ENCODE results near the gene C2orf81.
A peak's percentile ranks its signal among the peaks of the same experiment; 100 is the strongest.

C2orf81 gene

GRCh38 chr2:74385396-74385795, 36.0 kb downstream of the C2orf81 start:
- Histone ChIP-seq H3K4me1 (ENCODE audit: control insufficient read depth, insufficient read depth, low read length, poor library complexity, severe bottlenecking) (peaks cover 42% of the 10 kb centered on the region), H3K4me3 (ENCODE audit: extremely low read depth, insufficient read depth, low read length, poor library complexity, severe bottlenecking) (no peak overlapping the region), H3K36me3 (ENCODE audit: control insufficient read depth, insufficient read depth, low read length) (peaks cover 49% of the 10 kb centered on the region), H3K9me3 (ENCODE audit: control insufficient read depth, low read length) (no peaks in the 10 kb centered on the region), H3K27ac (ENCODE audit: low read depth, low read length, severe bottlenecking) (no peak overlapping the region)
- WGBS, 2 experiments (ENCODE audit: insufficient coverage in 2 of 2) = 88 to 96% methylated on average over 6 of the region's 8 CpGs

GRCh38 chr2:74384051-74384450, 37.4 kb downstream of the C2orf81 start:
- no peak overlapping the region for H3K27ac ChIP-seq (ENCODE audit: low read depth, low read length, severe bottlenecking)
- no peaks in the 10 kb centered on the region for H3K9me3 ChIP-seq (ENCODE audit: control insufficient read depth, low read length)
- H3K4me3 ChIP-seq (ENCODE audit: extremely low read depth, insufficient read depth, low read length, poor library complexity, severe bottlenecking) = no peak overlapping the region
- peaks cover 50% of the 10 kb centered on the region for H3K36me3 ChIP-seq (ENCODE audit: control insufficient read depth, insufficient read depth, low read length)
- peaks cover 41% of the 10 kb centered on the region for H3K4me1 ChIP-seq (ENCODE audit: control insufficient read depth, insufficient read depth, low read length, poor library complexity, severe bottlenecking)
- WGBS, 2 experiments (ENCODE audit: insufficient coverage in 2 of 2) = 93 to 97% methylated on average over 2 to 3 of the region's 3 CpGs

- Histone ChIP-seq H3K27ac (ENCODE audit: low read depth, low read length, severe bottlenecking) (no peak overlapping the region), H3K4me1 (ENCODE audit: control insufficient read depth, insufficient read depth, low read length, poor library complexity, severe bottlenecking) (peaks cover 41% of the 10 kb centered on the region), H3K36me3 (ENCODE audit: control insufficient read depth, insufficient read depth, low read length) (peaks cover 56% of the 10 kb centered on the region), H3K4me3 (ENCODE audit: extremely low read depth, insufficient read depth, low read length, poor library complexity, severe bottlenecking) (no peak overlapping the region), H3K9me3 (ENCODE audit: control insufficient read depth, low read length) (no peaks in the 10 kb centered on the region)
- 100% methylated on average over 1 of the region's 1 CpG for WGBS, 2 experiments (ENCODE audit: insufficient coverage in 2 of 2)
Measured at GRCh38 chr2:74383254-74383653, 38.2 kb downstream of the C2orf81 start.

GRCh38 chr2:74381751-74382150, 39.7 kb downstream of the C2orf81 start:
- peaks cover 68% of the 10 kb centered on the region for H3K36me3 ChIP-seq (ENCODE audit: control insufficient read depth, insufficient read depth, low read length)
- no peak overlapping the region for H3K4me3 ChIP-seq (ENCODE audit: extremely low read depth, insufficient read depth, low read length, poor library complexity, severe bottlenecking)
- WGBS, 2 experiments (ENCODE audit: insufficient coverage in 2 of 2) = no CpG with 5 or more reads among the region's 3 CpGs
- H3K27ac ChIP-seq (ENCODE audit: low read depth, low read length, severe bottlenecking) = no peak overlapping the region
- peaks cover 30% of the 10 kb centered on the region for H3K4me1 ChIP-seq (ENCODE audit: control insufficient read depth, insufficient read depth, low read length, poor library complexity, severe bottlenecking)
- H3K9me3 ChIP-seq (ENCODE audit: control insufficient read depth, low read length) = no peaks in the 10 kb centered on the region

GRCh38 chr2:74379851-74380789, 41.3 kb downstream of the C2orf81 start, which contains the start of gene DCTN1:
Gene DCTN1 (minus strand): TSS chr2:74380311. CDS start chr2:74380037, 274 bp downstream.
- Histone ChIP-seq H3K27ac (ENCODE audit: low read depth, low read length, severe bottlenecking) (peak within 1 kb of the TSS; percentile 75), H3K36me3 (ENCODE audit: control insufficient read depth, insufficient read depth, low read length) (peaks cover 73% of the 10 kb centered on the region), H3K9me3 (ENCODE audit: control insufficient read depth, low read length) (no peaks in the 10 kb centered on the region), H3K4me1 (ENCODE audit: control insufficient read depth, insufficient read depth, low read length, poor library complexity, severe bottlenecking) (peaks cover 29% of the 10 kb centered on the region), H3K4me3 (ENCODE audit: extremely low read depth, insufficient read depth, low read length, poor library complexity, severe bottlenecking) (peak within 1 kb of the TSS; percentile 37)
- WGBS, 2 experiments (ENCODE audit: insufficient coverage in 2 of 2) = 19 to 25% methylated on average over 8 to 10 of the region's 14 CpGs

- Histone ChIP-seq H3K36me3 (ENCODE audit: control insufficient read depth, insufficient read depth, low read length) (peaks cover 59% of the 10 kb centered on the region), H3K4me3 (ENCODE audit: extremely low read depth, insufficient read depth, low read length, poor library complexity, severe bottlenecking) (no peak overlapping the region), H3K4me1 (ENCODE audit: control insufficient read depth, insufficient read depth, low read length, poor library complexity, severe bottlenecking) (peaks cover 29% of the 10 kb centered on the region), H3K27ac (ENCODE audit: low read depth, low read length, severe bottlenecking) (no peak overlapping the region), H3K9me3 (ENCODE audit: control insufficient read depth, low read length) (no peaks in the 10 kb centered on the region)
- 96 to 97% methylated on average over 10 of the region's 10 CpGs for WGBS, 2 experiments (ENCODE audit: insufficient coverage in 2 of 2)
Measured at GRCh38 chr2:74378007-74378406, 43.4 kb downstream of the C2orf81 start.

GRCh38 chr2:74375838-74376237, 45.6 kb downstream of the C2orf81 start:
- Histone ChIP-seq H3K36me3 (ENCODE audit: control insufficient read depth, insufficient read depth, low read length) (peaks cover 61% of the 10 kb centered on the region), H3K27ac (ENCODE audit: low read depth, low read length, severe bottlenecking) (no peak overlapping the region), H3K4me3 (ENCODE audit: extremely low read depth, insufficient read depth, low read length, poor library complexity, severe bottlenecking) (no peak overlapping the region), H3K9me3 (ENCODE audit: control insufficient read depth, low read length) (no peaks in the 10 kb centered on the region), H3K4me1 (ENCODE audit: control insufficient read depth, insufficient read depth, low read length, poor library complexity, severe bottlenecking) (peaks cover 26% of the 10 kb centered on the region)
- WGBS, 2 experiments (ENCODE audit: insufficient coverage in 2 of 2) = 100% methylated on average over 1 of the region's 2 CpGs

GRCh38 chr2:74374509-74375205, 46.8 kb downstream of the C2orf81 start:
- H3K4me1 ChIP-seq (ENCODE audit: control insufficient read depth, insufficient read depth, low read length, poor library complexity, severe bottlenecking) = peaks cover 23% of the 10 kb centered on the region
- WGBS, 2 experiments (ENCODE audit: insufficient coverage in 2 of 2) = 44 to 61% methylated on average over 17 of the region's 19 CpGs
- peaks cover 73% of the 10 kb centered on the region for H3K36me3 ChIP-seq (ENCODE audit: control insufficient read depth, insufficient read depth, low read length)
- no peaks in the 10 kb centered on the region for H3K9me3 ChIP-seq (ENCODE audit: control insufficient read depth, low read length)
- peak overlapping the region; percentile 14 for H3K4me3 ChIP-seq (ENCODE audit: extremely low read depth, insufficient read depth, low read length, poor library complexity, severe bottlenecking)
- H3K27ac ChIP-seq (ENCODE audit: low read depth, low read length, severe bottlenecking) = peak overlapping the region; percentile 49

- H3K27ac ChIP-seq (ENCODE audit: low read depth, low read length, severe bottlenecking) = peak overlapping the region; percentile 45
- peaks cover 79% of the 10 kb centered on the region for H3K36me3 ChIP-seq (ENCODE audit: control insufficient read depth, insufficient read depth, low read length)
- H3K4me1 ChIP-seq (ENCODE audit: control insufficient read depth, insufficient read depth, low read length, poor library complexity, severe bottlenecking) = peaks cover 17% of the 10 kb centered on the region
- H3K4me3 ChIP-seq (ENCODE audit: extremely low read depth, insufficient read depth, low read length, poor library complexity, severe bottlenecking) = peak overlapping the region; percentile 14
- 85 to 89% methylated on average over 5 of the region's 8 CpGs for WGBS, 2 experiments (ENCODE audit: insufficient coverage in 2 of 2)
- H3K9me3 ChIP-seq (ENCODE audit: control insufficient read depth, low read length) = no peaks in the 10 kb centered on the region
Measured at GRCh38 chr2:74373985-74374384, 47.4 kb downstream of the C2orf81 start.

GRCh38 chr2:74373221-74373676, 48.2 kb downstream of the C2orf81 start:
- Histone ChIP-seq H3K36me3 (ENCODE audit: control insufficient read depth, insufficient read depth, low read length) (peaks cover 81% of the 10 kb centered on the region), H3K4me3 (ENCODE audit: extremely low read depth, insufficient read depth, low read length, poor library complexity, severe bottlenecking) (no peak overlapping the region), H3K9me3 (ENCODE audit: control insufficient read depth, low read length) (no peaks in the 10 kb centered on the region), H3K4me1 (ENCODE audit: control insufficient read depth, insufficient read depth, low read length, poor library complexity, severe bottlenecking) (peaks cover 17% of the 10 kb centered on the region), H3K27ac (ENCODE audit: low read depth, low read length, severe bottlenecking) (no peak overlapping the region)
- WGBS, 2 experiments (ENCODE audit: insufficient coverage in 2 of 2) = 64 to 85% methylated on average over 4 to 5 of the region's 5 CpGs

All from mesodermal cell (in vitro differentiated cells).